VCaP (cell line): ENCODE data around the gene PANK2.
A peak's percentile ranks its signal among the peaks of the same experiment; 100 is the strongest.

ENCODE experiments used
- H3K27ac ChIP-seq: fragments of 450-650 bp; 2 replicates; pipeline ENCODE4 v1.5.1; 2017
- TF ChIP-seq, protein P1 (sequence below): fragments of 450-650 bp; conservative IDR thresholded peaks from 2 replicates; pipeline ENCODE4 v1.5.1; 2017; ENCODE audit warnings: mild to moderate bottlenecking, moderate library complexity

PANK2 gene

DNA sequence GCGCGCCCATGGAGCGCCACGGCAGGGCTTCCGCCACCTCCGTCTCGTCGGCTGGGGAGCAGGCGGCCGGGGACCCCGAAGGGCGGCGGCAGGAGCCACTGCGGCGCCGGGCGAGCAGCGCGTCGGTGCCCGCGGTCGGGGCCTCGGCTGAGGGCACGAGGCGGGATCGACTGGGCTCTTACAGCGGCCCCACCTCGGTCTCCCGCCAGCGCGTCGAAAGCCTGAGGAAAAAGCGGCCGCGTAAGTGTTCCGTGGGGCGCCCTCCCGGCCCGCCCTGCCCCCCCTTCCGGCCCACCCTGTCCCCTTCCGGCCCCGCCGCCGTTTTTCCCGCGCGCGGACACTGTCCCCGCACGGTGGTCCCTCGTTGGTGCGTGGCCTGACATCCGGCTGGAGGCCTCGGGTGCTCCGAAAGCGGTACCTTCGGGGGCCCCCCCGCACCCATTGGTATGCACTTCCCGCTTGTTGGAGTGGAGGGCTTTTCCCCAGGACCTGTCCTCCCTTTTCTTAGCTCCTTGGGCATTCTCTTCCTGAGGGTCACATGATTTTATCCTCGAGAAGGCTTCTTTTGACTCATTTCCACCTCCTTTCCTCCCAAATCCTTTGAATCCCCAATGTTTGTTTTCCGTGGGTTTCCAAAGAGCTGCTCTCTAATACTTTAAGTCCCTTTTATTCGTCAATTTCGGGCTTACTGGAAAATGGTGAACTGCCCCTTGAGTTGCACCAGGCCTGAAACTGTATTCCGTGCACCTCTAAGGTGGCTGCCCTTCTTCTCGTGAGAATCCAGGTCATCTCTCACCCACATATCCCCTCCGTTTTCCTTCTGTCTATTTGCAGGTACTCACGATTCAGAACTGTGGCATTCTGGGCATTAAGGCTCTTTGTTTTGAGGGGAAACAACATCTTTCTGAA lies 556 bp downstream of the PANK2 start:
- TF ChIP-seq, protein P1, sequence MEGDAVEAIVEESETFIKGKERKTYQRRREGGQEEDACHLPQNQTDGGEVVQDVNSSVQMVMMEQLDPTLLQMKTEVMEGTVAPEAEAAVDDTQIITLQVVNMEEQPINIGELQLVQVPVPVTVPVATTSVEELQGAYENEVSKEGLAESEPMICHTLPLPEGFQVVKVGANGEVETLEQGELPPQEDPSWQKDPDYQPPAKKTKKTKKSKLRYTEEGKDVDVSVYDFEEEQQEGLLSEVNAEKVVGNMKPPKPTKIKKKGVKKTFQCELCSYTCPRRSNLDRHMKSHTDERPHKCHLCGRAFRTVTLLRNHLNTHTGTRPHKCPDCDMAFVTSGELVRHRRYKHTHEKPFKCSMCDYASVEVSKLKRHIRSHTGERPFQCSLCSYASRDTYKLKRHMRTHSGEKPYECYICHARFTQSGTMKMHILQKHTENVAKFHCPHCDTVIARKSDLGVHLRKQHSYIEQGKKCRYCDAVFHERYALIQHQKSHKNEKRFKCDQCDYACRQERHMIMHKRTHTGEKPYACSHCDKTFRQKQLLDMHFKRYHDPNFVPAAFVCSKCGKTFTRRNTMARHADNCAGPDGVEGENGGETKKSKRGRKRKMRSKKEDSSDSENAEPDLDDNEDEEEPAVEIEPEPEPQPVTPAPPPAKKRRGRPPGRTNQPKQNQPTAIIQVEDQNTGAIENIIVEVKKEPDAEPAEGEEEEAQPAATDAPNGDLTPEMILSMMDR, result no peak

DNA sequence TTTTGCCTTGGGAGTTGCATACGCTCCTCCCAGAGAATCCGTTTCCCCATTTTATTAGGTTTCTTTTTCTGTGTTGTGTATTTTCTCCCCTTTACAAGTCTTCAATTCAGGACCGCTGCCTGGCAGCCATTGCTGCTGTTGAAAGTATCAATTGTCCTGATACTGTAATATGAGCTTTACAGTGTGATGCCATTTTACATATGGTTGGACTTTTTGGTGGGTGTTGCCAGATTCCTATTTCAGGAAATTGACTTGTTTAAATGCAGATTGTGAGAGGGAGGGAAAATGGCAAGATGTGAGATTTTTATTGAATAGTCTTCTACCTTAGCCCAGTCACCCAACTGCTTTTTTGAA lies 1.2 kb downstream of the PANK2 start:
- H3K27ac ChIP-seq, result peak overlapping the region; percentile 97
- TF ChIP-seq, protein P1, result no peak

More for the DNA sequence above, 556 bp downstream of the PANK2 start:
- peak overlapping the region; percentile 97 for H3K27ac ChIP-seq

GRCh38 chr20:3890999-3891929 lies 2.1 kb downstream of the PANK2 start:
- H3K27ac ChIP-seq, result peak overlapping the region; percentile 97

DNA sequence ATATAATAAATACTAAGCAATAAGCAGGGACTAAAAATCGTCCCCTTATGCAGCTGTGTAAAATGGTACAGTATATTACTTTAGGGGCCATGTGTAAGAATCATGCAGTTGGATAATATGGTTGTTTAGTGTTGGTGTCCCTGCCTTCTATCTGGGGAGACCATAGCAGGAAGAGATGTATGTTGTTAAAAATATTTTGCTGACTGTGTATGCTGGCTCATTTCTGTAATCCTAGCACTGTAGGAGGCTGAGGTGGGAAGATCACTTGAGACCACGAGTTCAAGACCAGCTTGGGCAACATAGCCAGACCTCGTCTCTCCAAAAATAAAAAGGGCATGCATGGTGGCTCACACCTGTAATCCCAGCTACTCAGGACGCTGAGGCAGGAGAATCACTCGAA lies 5.6 kb downstream of the PANK2 start:
- TF ChIP-seq, protein P1, result no peak

More at GRCh38 chr20:3890999-3891929, 2.1 kb downstream of the PANK2 start:
- TF ChIP-seq, protein P1, result no peak

DNA sequence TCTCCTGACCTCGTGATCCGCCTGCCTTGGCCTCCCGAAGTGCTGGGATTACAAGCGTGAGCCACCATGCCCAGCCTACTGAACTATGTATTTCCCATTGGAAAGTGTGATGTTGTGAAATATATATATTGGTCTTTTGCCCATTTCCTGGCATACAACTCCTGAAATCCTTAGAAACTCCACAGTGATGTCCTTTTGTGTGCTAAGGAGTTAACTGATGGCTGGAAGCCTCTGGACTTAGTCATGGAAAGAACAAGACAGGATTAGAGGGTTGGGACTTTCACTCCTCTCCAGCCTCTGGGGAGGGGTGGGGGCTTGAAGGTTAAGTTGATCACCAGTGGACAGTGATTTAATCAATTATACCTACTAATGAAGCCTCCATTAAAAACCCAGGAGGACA lies 7.1 kb downstream of the PANK2 start:
- no peak overlapping the region for H3K27ac ChIP-seq
- TF ChIP-seq, protein P1, result no peak

More for the DNA sequence above, 5.6 kb downstream of the PANK2 start:
- no peak overlapping the region for H3K27ac ChIP-seq

GRCh38 chr20:3896853-3897583 lies 7.8 kb downstream of the PANK2 start:
- TF ChIP-seq, protein P1, result no peak
- H3K27ac ChIP-seq, result no peak overlapping the region

- peak overlapping the region; percentile 38 for H3K27ac ChIP-seq
These were observed 9.0 kb downstream of the PANK2 start for GRCh38 chr20:3898181-3898580.
